Endothelial cell of umbilical vein (primary cell): ENCODE measurements around the gene SH3PXD2A. TPM values are rescaled to one million over a fixed set of nuclear protein-coding genes. Genes with fewer than 3 reads are reported as not detected.

Source experiments
- BruUV-seq: library from RNA; stranded (reverse); fragments of 400-500 nt; replicated peaks from 2 replicates; lab custom pipeline; 2021; lab: Mats Ljungman, UMichigan
- CTCF ChIA-PET: fragments of 300-600, 350-600 bp; sonication (Branson Sonifier 250); formaldehyde crosslinking; loops from one replicate; lab custom pipeline; 2021; ENCODE audit warnings: antibody characterized with exemption, inconsistent platforms; lab: Charles Lee
- POLR2A ChIA-PET: fragments of 300-600, 350-600 bp; sonication (Branson Sonifier 250); formaldehyde crosslinking; loops from one replicate; lab custom pipeline; 2021; ENCODE audit warnings: antibody characterized with exemption, inconsistent platforms; lab: Charles Lee
- DNase-seq: peaks from one replicate; pipeline ENCODE4 v3.0.0-alpha.2; 2011; ENCODE audit warnings: low read depth, low spot score
- FAIRE-seq: peaks from 2 replicates; lab custom pipeline; 2011; peaks lifted over from hg19 to GRCh38; lab: Jason Lieb, UNC
- H2AFZ ChIP-seq: 2 replicates; pipeline ENCODE4 v1.6.0; 2012; ENCODE audit warnings: low read depth, low read length, control low read depth, inconsistent platforms
- H3K27ac ChIP-seq: 2 replicates; pipeline ENCODE4 v1.5.1; 2011; ENCODE audit warnings: low read depth, mild to moderate bottlenecking, control low read depth, low read length, moderate library complexity; ENCODE audit not compliant: insufficient read depth
- H3K27me3 ChIP-seq, 2 experiments: 2 replicates each; pipeline versions ENCODE4 v1.6.0 to v1.6.1; 2011; ENCODE audit warnings: low read length in 2 of 2, mixed read lengths in 1 of 2; ENCODE audit not compliant: control insufficient read depth in 2 of 2, insufficient read depth in 2 of 2
- H3K36me3 ChIP-seq, 2 experiments: 2 replicates in 1 of 2; 3 replicates in 1 of 2; pipeline ENCODE4 v1.5.1; 2011; ENCODE audit warnings: low read length in 2 of 2, mild to moderate bottlenecking in 1 of 2, moderate library complexity in 1 of 2; ENCODE audit not compliant: control insufficient read depth in 2 of 2, insufficient read depth in 2 of 2; ENCODE audit errors: extremely low read depth in 1 of 2
- H3K4me1 ChIP-seq: 3 replicates; pipeline ENCODE4 v1.5.1; 2011; ENCODE audit warnings: mild to moderate bottlenecking, low read length; ENCODE audit not compliant: control insufficient read depth, insufficient read depth; ENCODE audit errors: extremely low read depth
- H3K4me2 ChIP-seq: 2 replicates; pipeline ENCODE4 v1.6.1; 2011; ENCODE audit warnings: low read length, control low read depth, mixed read lengths; ENCODE audit not compliant: insufficient read depth
- H3K4me3 ChIP-seq, 3 experiments: fragments of 200-600 bp in 1 of 3; sonication (generic), shearing (Covaris generic) in 1 of 3; replicated peaks in 1 of 3; 2 replicates each; pipeline ENCODE4 v1.5.1; 2011 to 2016; ENCODE audit warnings: control low read depth in 3 of 3, low read length in 3 of 3, mild to moderate bottlenecking in 2 of 3, inconsistent platforms in 1 of 3, low read depth in 1 of 3, moderate library complexity in 1 of 3; ENCODE audit not compliant: insufficient read depth in 1 of 3
- H3K79me2 ChIP-seq: 2 replicates; pipeline ENCODE4 v1.6.0; 2012; ENCODE audit warnings: low read length, inconsistent platforms; ENCODE audit not compliant: control insufficient read depth, insufficient read depth
- H3K9ac ChIP-seq: replicated peaks from 2 replicates; pipeline ENCODE3; 2011; ENCODE audit warnings: low read length, control low read depth; ENCODE audit not compliant: insufficient read depth; ENCODE audit errors: extremely low read depth
- H3K9me1 ChIP-seq: replicated peaks from 3 replicates; pipeline ENCODE4 v1.6.0; 2011; ENCODE audit warnings: mild to moderate bottlenecking, low read length; ENCODE audit not compliant: control insufficient read depth, insufficient read depth; ENCODE audit errors: extremely low read depth
- H3K9me3 ChIP-seq: replicated peaks from 2 replicates; pipeline ENCODE4 v1.5.1; 2012; ENCODE audit warnings: low read length, inconsistent platforms; ENCODE audit not compliant: control insufficient read depth, insufficient read depth
- H4K20me1 ChIP-seq: replicated peaks from 2 replicates; pipeline ENCODE3; 2011; ENCODE audit warnings: mild to moderate bottlenecking, low read length; ENCODE audit not compliant: control insufficient read depth, insufficient read depth; ENCODE audit errors: extremely low read depth
- EZH2 ChIP-seq: IDR thresholded peaks from 2 replicates; pipeline ENCODE4 v1.6.1; 2012; ENCODE audit warnings: borderline replicate concordance, low read depth, mild to moderate bottlenecking, moderate library complexity, low read length, inconsistent platforms; ENCODE audit not compliant: severe bottlenecking
- FOS ChIP-seq: IDR thresholded peaks from 2 replicates; pipeline ENCODE4 v1.6.1; 2011; ENCODE audit warnings: mild to moderate bottlenecking, low read length, moderate library complexity, borderline replicate concordance; ENCODE audit not compliant: insufficient read depth
- GATA2 ChIP-seq: IDR thresholded peaks from 2 replicates; pipeline ENCODE4 v1.7.0; 2011; ENCODE audit warnings: low read depth, mild to moderate bottlenecking, moderate library complexity, mixed read lengths, low read length; ENCODE audit not compliant: insufficient read length, insufficient read depth
- JUN ChIP-seq: IDR thresholded peaks from 2 replicates; pipeline ENCODE4 v1.6.1; 2011; ENCODE audit warnings: borderline replicate concordance, low read depth; ENCODE audit not compliant: insufficient read length, insufficient read depth
- MAX ChIP-seq: IDR thresholded peaks from 2 replicates; pipeline ENCODE4 v1.6.1; 2011; ENCODE audit not compliant: insufficient read depth, insufficient read length
- MYC ChIP-seq: IDR thresholded peaks from one replicate; pipeline ENCODE4 v1.6.1; 2011; ENCODE audit warnings: mild to moderate bottlenecking, low read depth, low read length
- POLR2A ChIP-seq: IDR thresholded peaks from 2 replicates; pipeline ENCODE4 v1.6.1; 2012; ENCODE audit warnings: low read depth, mild to moderate bottlenecking, control low read depth, low read length
- POLR2AphosphoS5 ChIP-seq: IDR thresholded peaks from 2 replicates; pipeline ENCODE4 v1.6.1; 2012; ENCODE audit warnings: low read depth, mild to moderate bottlenecking, control low read depth, low read length, moderate library complexity; ENCODE audit not compliant: insufficient read depth
- dilution Hi-C: fragments of 300-500 bp; cut with MboI; formaldehyde crosslinking; loops from one replicate; pipeline ENCODE4 v1.15.0; 2019; ENCODE audit warnings: low sequenced_read_pairs; ENCODE audit not compliant: extremely low pct_ligation_motif_present
- intact Hi-C: fragments of 100-400 bp; cut with micrococcal nuclease; formaldehyde crosslinking; loops from one replicate; pipeline ENCODE4 v1.10.0; 2022
- polyA plus RNA-seq, 4 experiments: library from polyadenylated mRNA; depleted of rRNA in 3 of 4; stranded (reverse) in 3 of 4; unstranded in 1 of 4; fragments of >200 nt; gene quantifications; 2 replicates each; pipeline versions ENCODE4 v1.2.1 to v1.2.3, GENCODE V29; 2011 to 2012; ENCODE audit warnings: missing spikeins in 1 of 4
- total RNA-seq: library from RNA; stranded (reverse); gene quantifications from 2 replicates; pipeline ENCODE4 v1.2.3, GENCODE V29; 2021
- TF ChIP-seq, protein P1 (sequence below), 2 donors: IDR thresholded peaks; 1 replicate in 1 of 2; 2 replicates in 1 of 2; pipeline ENCODE4 v1.5.1; 2011; ENCODE audit warnings: low read length in 2 of 2, mild to moderate bottlenecking in 2 of 2, moderate library complexity in 2 of 2, control low read depth in 1 of 2, inconsistent platforms in 1 of 2, low read depth in 1 of 2; ENCODE audit not compliant: insufficient read depth in 1 of 2; ENCODE audit errors: extremely low read depth in 1 of 2

The SH3PXD2A gene
- total and polyA plus RNA-seq, 2 donors (not counting 3 experiments of a cell fraction or from before 2014, with no cell fraction given), result 1.4 to 5.1 TPM

- H3K79me2 ChIP-seq, result no peaks in the 10 kb centered on the region
- H3K9me3 ChIP-seq, result no peaks in the 10 kb centered on the region
- no peak overlapping the region for H3K4me3 ChIP-seq
- DNase-seq (no peak), FAIRE-seq (no peak)
- dilution Hi-C loops (no loop called here), intact Hi-C loops (loop anchor here (10.0 kb wide), 1 partner anchor 262 kb away; no protein-coding TSS in a partner anchor)
- H3K27ac ChIP-seq, result no peak overlapping the region
- H3K9me1 ChIP-seq, result no peaks in the 10 kb centered on the region
- TF ChIP-seq POLR2A (no peak), MYC (no peak), GATA2 (no peak), EZH2 (no peak), POLR2AphosphoS5 (no peak), FOS (no peak), MAX (no peak), JUN (no peak)
- TF ChIP-seq, protein P1, sequence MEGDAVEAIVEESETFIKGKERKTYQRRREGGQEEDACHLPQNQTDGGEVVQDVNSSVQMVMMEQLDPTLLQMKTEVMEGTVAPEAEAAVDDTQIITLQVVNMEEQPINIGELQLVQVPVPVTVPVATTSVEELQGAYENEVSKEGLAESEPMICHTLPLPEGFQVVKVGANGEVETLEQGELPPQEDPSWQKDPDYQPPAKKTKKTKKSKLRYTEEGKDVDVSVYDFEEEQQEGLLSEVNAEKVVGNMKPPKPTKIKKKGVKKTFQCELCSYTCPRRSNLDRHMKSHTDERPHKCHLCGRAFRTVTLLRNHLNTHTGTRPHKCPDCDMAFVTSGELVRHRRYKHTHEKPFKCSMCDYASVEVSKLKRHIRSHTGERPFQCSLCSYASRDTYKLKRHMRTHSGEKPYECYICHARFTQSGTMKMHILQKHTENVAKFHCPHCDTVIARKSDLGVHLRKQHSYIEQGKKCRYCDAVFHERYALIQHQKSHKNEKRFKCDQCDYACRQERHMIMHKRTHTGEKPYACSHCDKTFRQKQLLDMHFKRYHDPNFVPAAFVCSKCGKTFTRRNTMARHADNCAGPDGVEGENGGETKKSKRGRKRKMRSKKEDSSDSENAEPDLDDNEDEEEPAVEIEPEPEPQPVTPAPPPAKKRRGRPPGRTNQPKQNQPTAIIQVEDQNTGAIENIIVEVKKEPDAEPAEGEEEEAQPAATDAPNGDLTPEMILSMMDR (IDR thresholded peaks at IDR 0.05; ENCODE audit: extremely low read depth in 1 of 2, insufficient read depth in 1 of 2, low read depth in 1 of 2, low read length in 2 of 2), result no peak
- H3K4me1 ChIP-seq, result no peaks in the 10 kb centered on the region
- ChIA-PET POLR2A (interaction anchor here (0.6 kb wide), 1 partner anchor 184 kb away, joined by 3 read pairs; no protein-coding TSS in a partner anchor), CTCF (interaction anchor here (0.5 to 3.1 kb wide), 20 partner anchors 9 to 165 kb away, joined by 3 to 99 read pairs (median 8); no protein-coding TSS in a partner anchor)
- BruUV-seq, result no TSS peak
- H3K36me3 ChIP-seq, result no peaks in the 10 kb centered on the region
- no peaks in the 10 kb centered on the region for H3K27me3 ChIP-seq
- H3K9ac ChIP-seq, result no peak overlapping the region
- no peak overlapping the region for H2AFZ ChIP-seq
- H4K20me1 ChIP-seq, result no peaks in the 10 kb centered on the region
- H3K4me2 ChIP-seq, result no peak overlapping the region
These were observed 168.2 kb downstream of the SH3PXD2A start for GRCh38 chr10:103687172-103687571.
